HCT116 (cell line): Measurements from ENCODE around the gene GIT1.

Source experiments
- EGR1 ChIP-seq: IDR thresholded peaks from 2 replicates; pipeline ENCODE4 v1.6.1; 2012; ENCODE audit warnings: low read depth
- POLR2AphosphoS5 ChIP-seq: IDR thresholded peaks from 2 replicates; pipeline ENCODE4 v1.6.1; 2011; ENCODE audit warnings: mild to moderate bottlenecking, low read depth, low read length, moderate library complexity
- ZFX ChIP-seq: fragments of 450-650 bp; IDR thresholded peaks from 2 replicates; pipeline ENCODE4 v1.6.1; 2017

GRCh38 chr17:29610395-29610794 is 20.9 kb upstream of the GIT1 start:
- no peak for TF ChIP-seq POLR2AphosphoS5
- no peak for TF ChIP-seq ZFX
- no peak for TF ChIP-seq EGR1
